BLaER1 (cell line): Measurements from ENCODE around the gene CAMKK2.
A peak's percentile ranks its signal among the peaks of the same experiment; 100 is the strongest.

Experiments used
- H3K27ac ChIP-seq: shearing (Covaris generic); formaldehyde crosslinking; 2 replicates; pipeline ENCODE4 v1.8.1; 2022
- H3K27me3 ChIP-seq: shearing (Covaris generic); formaldehyde crosslinking; 2 replicates; pipeline ENCODE4 v1.8.1; 2022
- H3K36me3 ChIP-seq: shearing (Covaris generic); formaldehyde crosslinking; 2 replicates; pipeline ENCODE4 v1.8.1; 2022
- H3K4me1 ChIP-seq: shearing (Covaris generic); formaldehyde crosslinking; 2 replicates; pipeline ENCODE4 v1.8.1; 2022
- H3K4me2 ChIP-seq: shearing (Covaris generic); formaldehyde crosslinking; 2 replicates; pipeline ENCODE4 v1.8.1; 2022
- H3K4me3 ChIP-seq: shearing (Covaris generic); formaldehyde crosslinking; 2 replicates; pipeline ENCODE4 v1.8.1; 2022
- H3K9ac ChIP-seq: shearing (Covaris generic); formaldehyde crosslinking; 2 replicates; pipeline ENCODE4 v1.8.1; 2022
- H3K9me3 ChIP-seq: shearing (Covaris generic); formaldehyde crosslinking; 2 replicates; pipeline ENCODE4 v1.8.1; 2022
- H4K20me1 ChIP-seq: shearing (Covaris generic); formaldehyde crosslinking; 2 replicates; pipeline ENCODE4 v1.8.1; 2022
- Cebpa-rat ChIP-seq: shearing (Covaris generic); IDR thresholded peaks from 2 replicates; pipeline ENCODE4 v1.8.1; 2022

The CAMKK2 gene

DNA sequence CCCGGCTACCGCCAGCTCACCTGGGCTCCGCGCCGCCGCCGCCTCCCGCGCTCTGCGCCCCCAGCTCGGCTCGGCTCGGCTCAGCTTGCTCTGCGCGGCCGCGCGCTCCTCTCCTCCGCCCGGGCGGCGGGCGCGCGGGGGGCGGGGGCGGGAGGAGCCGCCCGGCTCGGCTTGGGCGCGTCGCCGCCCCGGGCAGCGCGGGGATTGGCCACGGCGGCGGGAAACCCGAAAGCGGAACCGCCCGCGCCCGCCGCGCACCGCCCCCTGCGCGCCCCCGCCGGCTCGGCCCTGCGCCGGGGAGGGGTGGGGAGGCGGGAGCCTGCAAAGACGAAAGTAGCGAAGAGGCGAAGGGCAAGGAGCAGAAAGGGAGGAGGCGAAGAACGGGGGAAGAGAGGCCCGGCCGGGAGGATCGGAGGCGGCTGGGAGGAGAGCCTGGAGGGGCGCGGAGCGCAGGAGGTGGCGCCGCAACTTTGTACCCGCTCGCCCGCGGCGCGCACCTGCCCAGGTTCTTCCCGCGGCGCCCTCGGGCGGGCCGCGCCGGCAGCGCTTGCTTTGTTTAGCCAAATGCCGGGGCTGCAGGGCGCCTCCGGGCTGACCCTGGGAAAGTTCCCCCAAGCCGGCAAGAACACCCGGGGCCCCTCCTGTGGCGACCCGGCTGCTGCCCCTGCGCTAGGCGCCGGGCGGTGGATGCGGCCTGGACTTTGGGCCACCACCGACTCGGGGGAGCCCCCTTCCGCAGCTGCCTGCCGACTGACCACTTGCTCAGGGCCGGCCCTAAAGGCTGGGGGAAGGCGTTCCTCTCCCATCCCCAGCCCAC lies at the start of gene CAMKK2:
CAMKK2 (minus strand) TSS at position 92 of the 817 bp plus-strand sequence. CDS start 22,183 bp downstream, outside the sequence.
- peak within 1 kb of the TSS; percentile 99 for H3K4me3 ChIP-seq
- H3K4me2 ChIP-seq, result peak within 1 kb of the TSS; percentile 100
- H3K36me3 ChIP-seq, result peaks cover 13% of the 10 kb centered on the region; the same call in 1 of the 2 replicates
- no peaks in the 10 kb centered on the region for H3K27me3 ChIP-seq
- no peak for TF ChIP-seq Cebpa-rat
- H4K20me1 ChIP-seq, result peaks cover 42% of the 10 kb centered on the region
- no peaks in the 10 kb centered on the region for H3K9me3 ChIP-seq
- peak within 1 kb of the TSS; percentile 95 for H3K27ac ChIP-seq
- peaks cover 63% of the 10 kb centered on the region for H3K4me1 ChIP-seq
- H3K9ac ChIP-seq, result peak within 1 kb of the TSS; percentile 98

- peak overlapping the region; percentile 41; the same call in 1 of the 2 replicates for H3K9ac ChIP-seq
- no peak overlapping the region for H3K4me2 ChIP-seq
- H4K20me1 ChIP-seq, result peaks cover 77% of the 10 kb centered on the region
- no peaks in the 10 kb centered on the region for H3K9me3 ChIP-seq
- peaks cover 8% of the 10 kb centered on the region for H3K4me1 ChIP-seq
- no peak overlapping the region for H3K4me3 ChIP-seq
- no peak for TF ChIP-seq Cebpa-rat
- no peaks in the 10 kb centered on the region for H3K27me3 ChIP-seq
- peaks cover 89% of the 10 kb centered on the region for H3K36me3 ChIP-seq
- no peak overlapping the region for H3K27ac ChIP-seq
Observed at GRCh38 chr12:121345151-121345815, 48.8 kb upstream of the CAMKK2 start.

GRCh38 chr12:121344506-121344905 lies 48.0 kb upstream of the CAMKK2 start:
- Histone ChIP-seq H3K27ac (no peak overlapping the region), H3K4me3 (no peak overlapping the region), H4K20me1 (peaks cover 69% of the 10 kb centered on the region), H3K27me3 (no peaks in the 10 kb centered on the region), H3K9ac (no peak overlapping the region), H3K4me2 (no peak overlapping the region), H3K9me3 (no peaks in the 10 kb centered on the region), H3K36me3 (peaks cover 97% of the 10 kb centered on the region), H3K4me1 (peaks cover under 1% of the 10 kb centered on the region; the same call in 1 of the 2 replicates)
- no peak for TF ChIP-seq Cebpa-rat

DNA sequence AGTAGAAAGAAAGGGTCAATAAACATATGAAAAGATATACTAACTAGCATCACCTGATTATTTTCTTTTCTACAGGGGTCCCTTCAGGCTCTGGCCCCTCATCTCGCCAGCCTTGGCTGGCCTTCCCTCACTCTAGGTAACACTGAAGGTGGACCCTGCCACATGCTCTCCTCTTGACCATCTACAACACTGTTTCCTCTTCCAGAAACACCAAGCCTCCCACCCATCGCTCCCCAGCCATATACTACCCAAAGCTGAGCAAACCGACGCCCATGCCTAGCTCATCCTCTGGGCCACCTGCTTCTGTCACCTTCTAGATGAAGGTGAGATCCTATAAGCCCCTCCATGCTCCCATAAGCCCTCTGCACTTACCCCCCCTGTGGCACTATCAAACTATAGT lies 40.9 kb upstream of the CAMKK2 start:
- H3K27me3 ChIP-seq, result no peaks in the 10 kb centered on the region
- H4K20me1 ChIP-seq, result peaks cover 10% of the 10 kb centered on the region
- H3K4me2 ChIP-seq, result no peak overlapping the region
- H3K4me1 ChIP-seq, result no peaks in the 10 kb centered on the region
- no peak overlapping the region for H3K4me3 ChIP-seq
- TF ChIP-seq Cebpa-rat, result no peak
- H3K27ac ChIP-seq, result no peak overlapping the region
- no peak overlapping the region for H3K9ac ChIP-seq
- H3K36me3 ChIP-seq, result peaks cover 95% of the 10 kb centered on the region
- H3K9me3 ChIP-seq, result no peaks in the 10 kb centered on the region

- Histone ChIP-seq H3K9me3 (no peaks in the 10 kb centered on the region), H3K4me2 (no peak overlapping the region), H3K4me3 (no peak overlapping the region), H3K27me3 (no peaks in the 10 kb centered on the region), H3K9ac (no peak overlapping the region), H3K4me1 (no peaks in the 10 kb centered on the region), H3K27ac (no peak overlapping the region), H4K20me1 (peaks cover 6% of the 10 kb centered on the region), H3K36me3 (peaks cover 95% of the 10 kb centered on the region)
- no peak for TF ChIP-seq Cebpa-rat
Observed at GRCh38 chr12:121334513-121335343, 38.2 kb upstream of the CAMKK2 start.

GRCh38 chr12:121333747-121334146 lies 37.2 kb upstream of the CAMKK2 start:
- H3K4me1 ChIP-seq, result no peaks in the 10 kb centered on the region
- H4K20me1 ChIP-seq, result peaks cover 6% of the 10 kb centered on the region
- no peaks in the 10 kb centered on the region for H3K9me3 ChIP-seq
- no peak overlapping the region for H3K4me3 ChIP-seq
- TF ChIP-seq Cebpa-rat, result no peak
- peaks cover 96% of the 10 kb centered on the region for H3K36me3 ChIP-seq
- H3K27ac ChIP-seq, result no peak overlapping the region
- no peak overlapping the region for H3K9ac ChIP-seq
- H3K27me3 ChIP-seq, result no peaks in the 10 kb centered on the region
- no peak overlapping the region for H3K4me2 ChIP-seq

- Histone ChIP-seq H3K4me2 (no peak overlapping the region), H4K20me1 (peaks cover 6% of the 10 kb centered on the region), H3K27ac (no peak overlapping the region), H3K9me3 (no peaks in the 10 kb centered on the region), H3K27me3 (no peaks in the 10 kb centered on the region), H3K4me1 (no peaks in the 10 kb centered on the region; the same call in 1 of the 2 replicates), H3K36me3 (peaks cover 99% of the 10 kb centered on the region), H3K4me3 (no peak overlapping the region), H3K9ac (no peak overlapping the region)
- no peak for TF ChIP-seq Cebpa-rat
Observed at GRCh38 chr12:121331248-121331647, 34.7 kb upstream of the CAMKK2 start.

GRCh38 chr12:121330692-121331091 lies 34.2 kb upstream of the CAMKK2 start:
- Histone ChIP-seq H3K27ac (no peak overlapping the region), H4K20me1 (peaks cover 6% of the 10 kb centered on the region), H3K9me3 (no peaks in the 10 kb centered on the region), H3K27me3 (no peaks in the 10 kb centered on the region), H3K4me3 (no peak overlapping the region), H3K4me1 (no peaks in the 10 kb centered on the region; the same call in 1 of the 2 replicates), H3K9ac (no peak overlapping the region), H3K36me3 (peaks cover 99% of the 10 kb centered on the region), H3K4me2 (no peak overlapping the region)
- TF ChIP-seq Cebpa-rat, result no peak

DNA sequence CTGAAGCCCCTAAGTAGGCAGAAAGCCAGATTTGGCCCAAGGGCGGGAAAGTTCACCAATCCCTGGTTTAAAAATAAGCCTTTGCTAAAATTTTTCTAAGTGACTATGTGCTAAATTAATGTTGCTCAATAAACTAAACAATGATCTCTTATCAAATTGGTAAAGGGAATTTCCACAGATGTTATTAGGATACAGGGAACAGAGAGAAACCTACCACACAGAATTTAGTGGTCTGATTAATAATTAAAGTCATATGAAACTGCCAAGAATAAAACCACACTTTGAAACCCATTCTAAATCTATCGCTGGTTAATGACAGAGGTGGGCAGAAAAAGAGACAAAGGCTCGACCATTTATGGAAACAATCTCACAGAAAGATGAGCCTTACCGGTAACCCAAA lies 33.7 kb upstream of the CAMKK2 start:
- TF ChIP-seq Cebpa-rat, result no peak
- Histone ChIP-seq H4K20me1 (peaks cover 6% of the 10 kb centered on the region; the same call in 1 of the 2 replicates), H3K9ac (no peak overlapping the region), H3K36me3 (peaks cover 99% of the 10 kb centered on the region), H3K9me3 (no peaks in the 10 kb centered on the region), H3K4me1 (no peaks in the 10 kb centered on the region; the same call in 1 of the 2 replicates), H3K4me3 (no peak overlapping the region), H3K27me3 (no peaks in the 10 kb centered on the region), H3K4me2 (no peak overlapping the region), H3K27ac (no peak overlapping the region)
